Astrocyte of the hippocampus (primary cell): ENCODE results near the gene ALDH1A3.

ENCODE experiments used
- DNase-seq: peaks from one replicate; pipeline ENCODE4 v3.0.0; 2011; ENCODE audit warnings: low read depth, low spot score

The ALDH1A3 gene

DNA sequence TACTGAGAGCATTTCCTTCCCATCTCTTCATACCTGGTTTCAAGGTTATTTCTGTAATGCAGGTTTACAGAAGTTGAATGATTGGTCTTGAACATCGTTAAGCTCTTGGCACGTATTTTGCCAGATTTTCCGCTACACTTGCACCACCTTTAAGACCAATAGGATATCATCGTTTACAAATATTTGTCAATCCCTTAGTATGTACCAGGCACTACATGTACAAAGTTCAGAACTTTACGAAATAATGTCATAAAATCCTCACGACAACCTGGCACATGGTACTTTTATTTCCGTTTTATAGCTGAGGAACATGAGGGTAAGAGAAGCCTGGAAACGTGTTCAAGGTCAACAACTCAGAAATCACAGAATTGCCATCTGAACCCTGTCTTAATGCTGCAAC lies 45.8 kb downstream of the ALDH1A3 start:
- no peak for DNase-seq

DNA sequence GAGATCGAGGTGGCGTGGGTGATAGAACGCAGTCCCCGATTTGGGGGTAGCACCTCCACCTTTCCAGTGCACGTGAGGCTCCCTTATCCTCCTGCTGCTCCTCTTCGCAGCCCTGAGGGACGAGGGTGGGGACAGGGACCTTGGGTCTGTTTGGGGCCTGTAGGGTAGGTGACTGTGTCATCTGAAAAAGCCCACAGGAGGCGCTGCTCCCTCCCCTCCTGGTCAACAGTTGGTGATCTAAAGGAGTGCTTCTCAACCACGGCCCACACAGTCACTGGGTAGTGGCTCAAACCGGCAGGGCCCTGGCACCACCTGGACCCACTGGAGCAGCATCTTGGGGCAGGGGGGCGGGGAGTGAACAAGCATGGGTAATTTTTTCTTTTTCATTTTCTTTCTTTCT lies 46.6 kb downstream of the ALDH1A3 start:
- DNase-seq = no peak

DNA sequence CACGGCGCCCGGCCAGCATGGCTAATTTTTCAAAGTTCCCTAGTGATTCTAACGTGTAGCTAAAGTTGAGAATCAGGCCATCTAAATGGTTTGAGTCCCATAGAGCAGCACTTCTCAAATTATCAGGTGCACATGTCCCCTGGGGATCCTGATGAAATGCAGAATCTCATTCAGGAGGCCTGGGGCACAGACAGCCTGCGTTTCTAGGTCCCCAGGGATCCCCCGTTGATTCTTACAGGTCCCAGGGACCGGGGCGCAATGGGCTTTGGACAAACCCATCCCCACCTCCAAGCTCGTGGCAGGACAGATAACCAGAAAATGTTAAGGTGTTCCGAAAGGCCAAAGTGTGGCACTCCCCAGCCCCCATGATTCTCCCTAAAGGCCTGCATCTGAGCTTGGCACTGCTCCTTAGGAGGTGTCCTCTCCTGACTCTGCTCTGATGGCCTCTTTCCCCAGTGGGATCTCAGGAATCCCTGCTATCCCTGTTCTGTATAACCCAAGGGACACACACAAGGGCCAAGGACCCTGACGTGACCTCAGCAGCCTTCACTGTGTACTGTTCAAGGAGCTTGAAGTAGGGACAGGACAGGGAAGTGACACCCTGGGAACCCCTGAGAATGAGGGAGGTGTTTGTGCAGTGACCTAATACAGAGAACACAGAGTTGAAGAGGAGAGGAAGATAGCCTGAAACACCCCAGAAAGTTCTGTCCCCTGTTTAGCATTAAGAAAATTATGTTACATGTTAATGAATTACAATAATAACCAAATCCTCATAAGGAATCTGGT lies 47.5 kb downstream of the ALDH1A3 start:
- no peak for DNase-seq

DNA sequence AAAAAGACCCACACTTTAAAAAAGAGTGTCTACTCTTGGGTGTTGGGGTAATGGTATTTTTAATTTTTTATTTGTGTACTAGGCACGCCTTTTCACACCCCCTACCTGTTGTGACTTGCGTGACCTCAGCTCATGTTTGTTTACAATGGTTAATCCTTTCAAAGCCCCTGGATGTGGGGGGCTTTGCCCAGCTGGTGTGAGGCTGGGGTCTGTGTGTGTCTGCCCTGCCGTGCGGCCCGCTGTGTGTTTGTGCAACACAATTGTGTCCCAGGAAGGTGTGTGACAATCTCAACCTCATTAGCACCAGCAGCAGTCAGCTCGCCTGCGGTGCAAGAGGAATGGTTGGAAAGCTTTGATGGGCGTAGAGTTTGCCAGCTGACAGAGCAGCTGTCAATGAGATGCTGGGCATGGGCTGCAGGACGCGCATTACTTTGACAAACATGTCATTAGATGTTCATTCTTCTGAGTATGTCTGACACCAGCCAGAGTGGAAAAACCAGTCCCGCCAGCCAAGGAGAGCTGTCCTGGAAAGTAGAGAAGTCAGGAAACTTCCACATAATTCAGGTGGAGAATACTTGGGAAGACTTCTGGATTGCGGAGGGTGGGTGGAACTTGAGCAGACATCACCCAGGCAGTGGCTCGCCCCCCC lies 49.1 kb downstream of the ALDH1A3 start:
- DNase-seq = no peak

DNA sequence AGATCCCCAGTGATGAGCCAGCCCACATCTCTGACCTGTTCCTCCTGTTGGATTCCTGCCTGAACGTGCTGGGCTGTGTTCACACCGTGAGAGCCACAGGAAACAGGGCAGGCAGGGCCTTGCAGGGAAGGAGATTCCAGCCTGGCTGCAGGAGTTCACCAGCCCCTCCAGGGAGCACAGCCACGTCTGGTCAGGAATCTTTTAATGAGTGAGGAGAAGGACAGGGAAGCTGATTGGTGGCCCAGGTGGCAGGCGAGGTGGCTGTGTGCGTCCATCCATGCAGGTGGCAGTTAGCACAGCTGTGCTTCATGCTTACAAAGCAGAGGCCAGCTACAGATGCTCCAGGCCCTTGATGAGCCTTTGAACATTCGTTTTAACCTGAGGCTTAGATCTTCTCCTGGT lies 50.0 kb downstream of the ALDH1A3 start:
- no peak for DNase-seq

DNA sequence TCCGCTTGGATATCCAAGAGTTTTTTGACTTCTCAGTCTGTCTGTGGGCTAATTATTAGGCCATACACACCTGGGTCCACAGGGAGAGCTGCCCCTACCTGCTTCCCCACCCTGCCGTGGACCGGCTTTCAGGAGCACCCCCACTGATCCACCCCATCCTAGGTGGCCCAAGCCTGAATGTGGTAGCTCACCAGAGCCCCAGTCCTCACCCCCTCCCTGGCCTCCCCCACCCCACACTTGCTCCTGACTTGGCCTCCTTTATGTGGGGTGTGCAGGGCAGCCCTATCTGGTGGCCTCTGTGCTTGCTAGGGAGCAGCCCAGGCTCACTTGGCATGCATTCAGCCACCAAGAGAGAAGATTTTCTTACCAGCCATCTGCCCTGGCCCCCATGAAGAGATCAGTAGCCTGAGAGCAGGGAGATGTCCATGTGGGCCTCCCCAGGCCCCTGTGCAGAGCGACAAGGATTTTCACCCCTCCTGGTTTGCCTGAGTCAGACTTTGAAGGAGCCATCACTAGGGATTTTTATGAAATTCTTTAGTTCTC lies 50.7 kb downstream of the ALDH1A3 start:
- DNase-seq = no peak

DNA sequence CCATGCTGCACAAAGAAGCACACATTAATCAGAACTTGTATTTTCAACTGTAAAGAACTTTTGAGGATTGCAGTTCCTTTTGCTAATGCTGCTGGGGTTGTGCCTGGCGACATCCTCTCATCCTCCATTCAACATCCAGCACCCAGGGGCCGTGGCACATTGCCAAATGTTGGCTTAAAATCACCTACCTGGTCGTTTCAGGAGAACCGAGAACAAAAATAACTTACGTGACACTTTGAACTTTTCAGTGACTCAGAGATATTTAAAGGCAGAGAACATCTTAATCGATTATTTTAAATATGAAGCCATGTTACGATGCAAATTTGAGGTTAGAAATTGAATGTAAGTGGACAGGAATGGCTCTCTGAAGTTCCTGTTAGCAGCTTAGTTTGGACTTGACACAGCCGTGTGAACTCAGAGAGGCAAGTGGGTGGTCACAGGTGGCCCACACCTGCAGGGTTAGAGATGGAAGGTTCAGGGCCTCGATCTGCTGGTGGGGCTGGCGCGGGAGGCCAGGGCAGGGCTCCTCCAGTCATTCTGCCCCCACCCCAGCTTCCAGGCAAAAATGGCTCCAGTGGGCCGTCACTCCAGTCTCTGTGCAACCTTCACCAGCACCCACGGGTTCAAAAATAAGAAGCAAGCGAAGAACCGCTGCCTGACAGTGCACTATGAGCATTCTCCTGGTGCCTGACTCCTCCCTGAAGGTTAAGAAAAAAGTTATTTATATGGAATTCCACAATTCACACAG lies 51.7 kb downstream of the ALDH1A3 start:
- no peak for DNase-seq

DNA sequence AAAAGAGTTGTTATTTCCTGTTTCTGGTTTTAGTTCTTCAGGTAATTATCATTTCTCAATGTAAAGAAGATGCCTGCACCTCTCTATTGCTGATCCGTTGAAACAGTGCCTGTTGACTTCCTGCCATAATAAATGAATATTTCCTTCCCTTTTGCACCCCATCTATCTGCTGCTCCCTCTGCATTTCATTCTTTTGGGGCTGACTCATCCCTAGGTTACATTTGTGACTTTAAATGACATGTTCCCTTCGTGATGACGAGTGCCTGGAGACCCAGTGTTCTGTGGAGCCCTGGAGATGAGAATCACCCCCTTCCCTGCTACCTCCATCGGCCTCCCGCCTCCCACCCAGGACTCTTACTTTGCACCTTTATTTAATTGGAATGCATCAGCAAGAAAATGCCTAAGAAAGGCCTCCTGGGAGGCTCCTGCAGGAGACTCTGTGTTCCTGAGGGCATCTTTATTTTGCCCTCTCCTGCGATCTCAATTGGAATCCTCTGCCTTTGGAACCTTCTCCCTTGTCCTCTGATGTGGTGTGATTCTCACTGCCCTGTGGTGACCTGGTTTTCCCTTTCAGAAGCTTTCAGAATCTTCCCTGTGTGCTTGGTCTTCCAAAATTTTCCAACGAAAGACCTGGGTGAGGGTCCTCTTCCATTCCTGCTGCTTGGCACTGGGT lies 53.2 kb downstream of the ALDH1A3 start:
- no peak for DNase-seq

DNA sequence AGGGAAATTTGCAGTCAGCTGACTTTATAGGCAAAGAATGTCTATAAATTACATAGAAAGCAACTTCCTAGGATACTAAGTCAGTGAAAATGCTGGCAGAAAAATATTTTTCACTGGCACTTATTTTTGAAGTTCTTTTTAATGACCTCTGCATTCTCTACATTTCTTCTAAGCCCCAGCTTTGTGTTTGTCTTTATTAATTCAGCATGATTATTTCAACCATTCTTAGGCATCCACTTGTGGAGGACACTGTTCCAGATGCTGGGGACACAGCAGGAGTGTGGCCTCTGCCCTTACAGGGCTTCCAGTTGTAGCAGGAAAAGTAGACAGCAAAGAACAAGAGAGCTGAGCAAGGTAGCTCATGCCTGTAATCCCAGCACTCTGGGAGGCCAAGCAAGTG lies 54.5 kb downstream of the ALDH1A3 start:
- DNase-seq = no peak

DNA sequence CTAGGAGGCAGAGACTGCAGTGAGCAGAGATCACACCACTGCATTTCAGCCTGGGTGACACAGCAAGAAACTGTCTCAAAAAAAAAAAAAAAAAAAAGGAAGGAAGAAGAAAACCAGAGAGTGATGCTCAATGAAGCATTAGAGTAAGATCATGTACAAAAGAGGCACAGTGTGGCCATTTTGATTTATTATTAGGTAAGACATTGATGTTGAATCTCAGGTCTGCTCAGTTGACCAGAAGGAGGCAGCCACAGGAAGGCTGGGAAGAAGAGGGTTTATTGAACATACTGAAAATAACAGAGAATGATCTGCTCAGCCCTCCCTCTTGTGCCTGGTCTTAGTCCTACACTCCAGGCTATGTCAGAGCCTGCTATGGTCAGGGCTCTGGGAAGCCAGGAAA lies 55.1 kb downstream of the ALDH1A3 start:
- DNase-seq = no peak

DNA sequence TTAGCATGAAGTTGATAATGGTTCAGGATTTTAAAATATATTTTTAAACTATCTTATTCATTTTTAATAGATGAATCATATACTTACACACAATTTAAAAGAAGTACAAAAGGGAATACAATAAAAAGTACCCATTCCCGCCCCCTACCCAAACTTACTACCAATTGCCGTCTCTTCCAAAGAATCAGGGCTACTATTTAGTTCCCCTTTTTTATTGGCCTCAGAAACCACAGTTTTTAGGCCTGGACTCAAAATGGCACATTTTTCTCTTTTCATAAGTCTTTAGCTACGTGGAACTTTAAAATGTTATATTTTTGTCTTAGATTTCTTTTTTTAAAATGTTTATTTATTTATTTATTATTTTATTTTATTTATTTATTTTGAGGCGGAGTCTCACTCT lies 57.5 kb downstream of the ALDH1A3 start:
- DNase-seq = no peak

DNA sequence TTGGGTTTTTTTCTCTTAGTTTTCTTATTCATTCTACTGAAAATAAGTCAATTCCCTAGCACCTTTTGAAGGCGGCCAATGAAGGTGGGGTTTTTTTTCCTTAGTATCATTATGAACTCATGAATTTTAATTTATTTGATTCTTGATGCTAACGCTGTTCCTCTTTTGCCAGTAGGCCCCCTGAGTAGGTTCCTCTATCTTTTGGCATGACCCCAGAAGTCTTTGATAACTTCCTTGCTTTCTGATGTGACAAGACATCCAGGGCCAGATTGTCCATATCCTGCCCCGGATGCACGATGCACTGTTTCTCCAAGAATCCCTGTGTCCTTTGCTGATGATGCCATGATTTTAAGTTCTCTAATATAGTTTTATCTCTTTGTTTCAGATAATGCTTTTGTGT lies 60.2 kb downstream of the ALDH1A3 start:
- DNase-seq = no peak

DNA sequence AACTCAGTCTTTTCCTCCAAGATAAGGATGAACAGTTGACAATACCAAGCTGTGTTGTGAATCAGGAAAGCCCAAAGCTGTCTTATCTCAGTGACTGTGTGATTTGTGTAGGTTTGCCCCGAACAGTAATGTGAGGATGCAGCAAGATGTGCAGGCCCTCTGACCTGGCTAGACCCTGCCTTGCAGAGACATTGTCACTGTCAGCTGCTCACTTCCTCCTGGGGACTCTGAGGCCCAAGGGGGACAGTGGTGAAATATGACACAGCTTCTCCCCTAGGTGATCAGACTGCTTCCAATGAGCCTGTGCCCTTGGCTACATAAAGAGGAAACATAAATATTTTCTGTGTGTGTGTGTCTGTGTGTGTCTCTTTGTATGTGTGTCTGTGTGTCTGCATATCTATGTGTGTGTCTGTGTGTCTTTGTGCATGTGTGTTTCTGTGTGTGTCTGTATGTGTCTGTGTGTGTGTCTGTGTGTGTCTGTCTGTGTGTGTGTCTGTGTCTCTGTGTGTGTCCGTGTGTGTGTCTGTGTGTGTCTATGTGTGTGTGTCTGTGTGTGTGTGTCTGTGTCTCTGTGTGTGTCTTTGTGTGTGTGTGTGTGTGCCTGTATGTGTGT lies 61.2 kb downstream of the ALDH1A3 start:
- DNase-seq = no peak

DNA sequence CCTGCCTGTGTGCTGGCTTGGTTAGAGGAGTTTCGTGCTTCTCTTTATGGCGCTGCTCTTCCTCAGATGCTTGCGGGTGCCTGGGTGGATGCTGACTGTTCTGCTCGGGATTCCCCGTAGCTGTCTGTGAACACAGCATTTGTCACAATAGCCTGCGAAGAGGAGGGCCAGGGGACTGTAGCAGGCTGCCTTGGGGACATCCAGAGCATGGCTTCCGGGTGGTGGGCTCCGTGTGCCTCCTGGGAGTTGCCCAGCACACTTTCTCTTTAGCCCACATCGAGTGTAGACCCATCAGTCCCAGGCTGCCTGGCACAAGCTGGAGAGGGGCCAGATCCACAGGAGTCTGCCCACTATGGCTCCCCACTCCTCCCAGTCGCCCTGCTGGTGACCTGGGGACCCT lies 61.9 kb downstream of the ALDH1A3 start:
- DNase-seq = no peak

DNA sequence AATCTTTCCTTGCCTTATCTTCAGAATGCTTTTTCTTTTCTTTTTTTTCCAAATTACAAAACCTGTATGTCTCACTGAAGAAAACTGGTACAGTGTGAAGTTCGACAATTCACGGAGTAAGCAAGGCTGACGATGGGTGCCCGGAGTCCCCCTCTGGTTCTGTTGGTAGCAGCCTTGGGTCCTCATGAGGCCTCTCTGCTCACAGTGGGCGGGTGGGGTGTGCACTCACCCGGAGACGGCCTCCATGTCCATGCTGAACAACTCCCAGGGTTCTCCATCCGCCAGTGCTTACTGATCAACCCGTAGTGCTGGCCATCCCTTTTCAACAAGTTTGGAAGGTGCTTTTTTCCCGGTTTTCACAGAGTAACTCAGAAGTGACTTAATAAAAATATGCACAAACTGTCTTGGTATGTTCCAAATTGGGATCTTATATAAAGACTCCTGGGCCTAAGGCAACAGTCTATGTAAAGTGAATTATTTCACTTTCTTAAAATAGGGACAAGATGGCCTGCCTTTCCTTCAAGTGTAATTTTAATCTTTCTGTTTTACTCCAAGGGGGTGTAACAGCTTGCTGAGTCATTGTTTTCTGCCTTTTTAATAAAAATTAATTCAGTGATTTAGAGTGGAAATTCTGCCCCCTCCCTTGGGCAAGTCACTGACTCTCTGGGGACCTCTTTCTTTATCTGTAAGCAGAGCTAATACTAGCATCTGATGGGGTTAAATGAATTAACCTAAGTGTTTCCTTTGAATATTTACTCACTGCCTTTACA lies 63.2 kb downstream of the ALDH1A3 start:
- no peak for DNase-seq

DNA sequence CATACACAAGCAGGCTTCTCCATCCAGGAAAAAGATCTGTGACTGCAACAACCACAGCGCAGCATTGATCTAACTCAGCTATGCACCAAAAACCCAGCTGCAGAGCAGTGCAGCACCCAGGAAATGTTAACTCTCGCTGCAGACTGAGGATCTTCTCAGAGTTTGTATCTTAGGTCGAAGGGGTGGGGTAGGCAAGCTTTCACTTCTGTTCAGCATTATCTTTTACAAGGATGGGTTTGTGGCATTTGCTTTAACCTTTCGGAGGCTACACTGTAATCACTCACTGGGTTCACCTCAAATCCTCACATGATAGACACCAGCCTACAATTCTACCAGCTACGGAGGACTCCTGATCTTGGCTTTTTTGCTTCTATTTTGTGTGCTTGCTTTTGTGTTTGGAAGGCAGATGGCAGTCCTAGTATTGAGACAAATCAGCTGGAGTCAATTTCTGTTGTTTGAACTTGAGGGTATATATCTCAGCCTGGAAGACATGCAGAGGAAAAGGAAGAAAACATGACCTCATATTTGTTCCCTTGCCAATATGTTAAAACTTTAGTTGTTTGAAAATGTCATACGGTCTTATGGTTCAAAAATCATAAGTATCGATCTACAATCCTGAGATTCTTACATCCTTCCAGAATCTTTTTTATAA lies 64.7 kb downstream of the ALDH1A3 start:
- no peak for DNase-seq

DNA sequence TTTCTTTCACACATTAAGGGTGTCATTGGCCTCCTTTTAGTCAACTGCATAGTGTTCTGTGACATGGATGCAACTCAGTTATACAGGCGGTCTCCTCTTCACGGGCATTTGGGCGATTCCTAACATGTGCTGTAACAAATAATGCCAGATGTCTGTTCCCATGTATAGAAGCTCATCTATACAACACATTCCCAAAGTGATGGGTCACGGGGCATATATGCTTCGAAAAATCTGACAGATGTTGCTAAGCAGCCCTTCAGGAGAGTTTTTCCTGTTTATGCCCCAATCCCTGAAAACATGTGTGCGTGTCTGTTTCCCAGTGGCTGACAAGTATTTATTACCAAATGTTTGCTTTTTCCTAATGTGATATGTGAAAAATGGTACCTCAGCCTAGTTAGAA lies 65.4 kb downstream of the ALDH1A3 start:
- no peak for DNase-seq

DNA sequence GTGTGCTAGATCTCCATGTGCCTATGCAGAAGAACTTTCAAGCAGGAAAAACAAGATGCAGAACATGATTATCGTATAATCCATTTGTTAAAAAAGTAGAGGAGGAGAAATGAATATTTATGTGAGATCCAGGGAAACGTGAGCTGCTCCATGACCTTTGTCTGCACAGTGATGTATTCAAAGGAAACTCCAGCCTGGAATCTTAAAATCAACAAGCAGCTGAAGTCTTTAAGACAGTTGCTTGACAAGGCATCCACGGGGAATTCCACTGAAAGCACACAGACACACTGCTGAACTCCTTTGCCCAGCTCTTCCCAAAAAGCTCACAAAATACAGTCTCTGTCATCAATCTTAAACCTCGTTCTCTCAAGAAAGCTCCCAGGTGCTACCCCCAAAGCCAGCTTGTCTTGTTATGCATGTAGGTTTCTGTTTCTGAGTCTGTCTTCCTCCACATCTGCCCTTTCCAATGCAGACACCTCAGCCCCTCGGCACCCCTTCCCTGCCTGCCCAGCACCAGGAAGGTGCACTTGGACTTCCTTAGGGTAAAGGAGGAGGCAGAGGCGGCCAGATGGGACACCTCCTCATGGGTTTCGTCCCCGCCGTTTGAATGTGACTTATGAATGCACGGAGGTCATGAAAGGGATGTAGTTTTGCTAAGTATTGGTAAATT lies 68.3 kb downstream of the ALDH1A3 start:
- DNase-seq = no peak

DNA sequence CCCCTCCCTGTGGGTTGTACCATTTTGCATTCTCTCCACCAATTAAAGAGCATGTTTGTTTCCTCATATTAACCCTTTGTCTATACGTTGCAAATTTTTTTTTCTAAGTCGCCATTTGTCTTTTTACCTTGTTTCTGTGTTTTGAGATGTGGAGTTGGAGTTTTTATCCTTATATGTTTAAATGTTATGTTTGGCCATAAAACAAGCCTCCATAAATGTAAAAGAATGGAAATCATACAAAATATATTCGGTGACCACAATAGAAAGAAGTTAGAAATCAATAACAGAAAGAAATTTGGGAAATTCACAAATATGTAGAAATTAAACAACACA lies 68.8 kb downstream of the ALDH1A3 start:
- no peak for DNase-seq

DNA sequence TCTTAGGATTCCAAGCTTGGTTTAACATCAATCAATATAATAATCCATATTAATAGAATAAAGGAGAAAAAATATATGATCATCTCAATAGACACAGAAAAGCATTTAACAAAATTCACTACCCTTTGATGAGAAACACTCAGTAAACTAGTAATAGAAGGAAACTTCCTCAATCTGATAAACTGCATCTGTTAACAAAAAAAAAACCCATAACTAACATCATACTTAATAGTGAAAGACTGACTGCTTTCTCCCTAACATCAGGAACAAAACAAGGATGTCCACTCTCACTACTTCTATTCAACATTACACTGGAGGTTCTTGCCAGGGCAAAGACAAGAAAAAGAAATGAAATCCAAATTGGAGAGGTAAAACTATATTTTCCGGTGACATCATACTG lies 70.1 kb downstream of the ALDH1A3 start:
- no peak for DNase-seq
